ENCODE data around the gene SLC26A1. TPM values are rescaled to one million over a fixed set of nuclear protein-coding genes. Genes with fewer than 3 reads are reported as not detected.

The SLC26A1 gene
- total RNA-seq, 1 experiment from 2014 or later = 1.3 TPM

- no peak for DNase-seq
- Histone ChIP-seq H3K9me3 (ENCODE audit: insufficient read depth, low read depth) (no peaks in the 10 kb centered on the region), H3K4me3 (no peak overlapping the region), H3K4me1 (replicated peaks; ENCODE audit: insufficient read depth) (peaks cover 14% of the 10 kb centered on the region), H3K4me2 (no peak overlapping the region), H4K20me1 (ENCODE audit: insufficient read depth) (peaks cover 20% of the 10 kb centered on the region), H3K79me2 (ENCODE audit: low read depth) (peaks cover 6% of the 10 kb centered on the region; the same call in 1 of the 2 replicates), H3K27ac (no peak overlapping the region), H3K9me2 (ENCODE audit: insufficient read depth) (no peaks in the 10 kb centered on the region), H3K36me3 (ENCODE audit: low read depth) (no peaks in the 10 kb centered on the region), H2AFZ (no peak overlapping the region), H3K27me3 (ENCODE audit: insufficient read depth, low read depth) (no peaks in the 10 kb centered on the region), H3F3A (ENCODE audit: insufficient read depth, low read depth) (peaks cover 4% of the 10 kb centered on the region; the same call in 1 of the 2 replicates)
- CTCF ChIA-PET = no interaction called here
- TF ChIP-seq EZH2 (IDR thresholded peaks at IDR 0.05; ENCODE audit: low read depth) = no peak
- TF ChIP-seq CTCF (conservative IDR thresholded peaks at IDR 0.05) = no peak
- POLR2A ChIA-PET (ENCODE audit: unreplicated experiment) = no interaction called here
- intact Hi-C loops (cut with micrococcal nuclease; ENCODE audit: unreplicated experiment) = no loop called here
- no TSS peak for BruUV-seq (replicated peaks)
These were observed 24.4 kb downstream of the SLC26A1 start for GRCh38 chr4:968621-969394.

- intact Hi-C loops (cut with micrococcal nuclease; ENCODE audit: unreplicated experiment) = no loop called here
- H3K27ac ChIP-seq = no peak overlapping the region
- H3K9me3 ChIP-seq (ENCODE audit: insufficient read depth, low read depth) = no peaks in the 10 kb centered on the region
- TF ChIP-seq EZH2 (IDR thresholded peaks at IDR 0.05; ENCODE audit: low read depth) = no peak
- TF ChIP-seq CTCF (conservative IDR thresholded peaks at IDR 0.05) = no peak
- BruUV-seq (replicated peaks) = no TSS peak
- H3K4me3 ChIP-seq = no peak overlapping the region
- H4K20me1 ChIP-seq (ENCODE audit: insufficient read depth) = peaks cover 20% of the 10 kb centered on the region
- no peak overlapping the region for H3K4me2 ChIP-seq
- no peak for DNase-seq
- H3K79me2 ChIP-seq (ENCODE audit: low read depth) = peaks cover 6% of the 10 kb centered on the region; the same call in 1 of the 2 replicates
- peaks cover 14% of the 10 kb centered on the region for H3K4me1 ChIP-seq (replicated peaks; ENCODE audit: insufficient read depth)
- POLR2A ChIA-PET (ENCODE audit: unreplicated experiment) = no interaction called here
- CTCF ChIA-PET = no interaction called here
- H3K36me3 ChIP-seq (ENCODE audit: low read depth) = no peaks in the 10 kb centered on the region
- no peaks in the 10 kb centered on the region for H3K27me3 ChIP-seq (ENCODE audit: insufficient read depth, low read depth)
- no peak overlapping the region for H2AFZ ChIP-seq
- H3F3A ChIP-seq (ENCODE audit: insufficient read depth, low read depth) = peaks cover 4% of the 10 kb centered on the region; the same call in 1 of the 2 replicates
- no peaks in the 10 kb centered on the region for H3K9me2 ChIP-seq (ENCODE audit: insufficient read depth)
These were observed 25.0 kb downstream of the SLC26A1 start for GRCh38 chr4:968221-968620.

- Histone ChIP-seq H2AFZ (no peak overlapping the region), H3F3A (ENCODE audit: insufficient read depth, low read depth) (peaks cover 4% of the 10 kb centered on the region; the same call in 1 of the 2 replicates), H3K79me2 (ENCODE audit: low read depth) (peaks cover 5% of the 10 kb centered on the region; the same call in 1 of the 2 replicates), H3K9me3 (ENCODE audit: insufficient read depth, low read depth) (no peaks in the 10 kb centered on the region), H3K27ac (no peak overlapping the region), H3K9me2 (ENCODE audit: insufficient read depth) (no peaks in the 10 kb centered on the region), H3K4me1 (replicated peaks; ENCODE audit: insufficient read depth) (peaks cover 12% of the 10 kb centered on the region), H3K4me2 (no peak overlapping the region), H3K27me3 (ENCODE audit: insufficient read depth, low read depth) (no peaks in the 10 kb centered on the region), H3K4me3 (no peak overlapping the region), H3K36me3 (ENCODE audit: low read depth) (no peaks in the 10 kb centered on the region), H4K20me1 (ENCODE audit: insufficient read depth) (peaks cover 20% of the 10 kb centered on the region)
- POLR2A ChIA-PET (ENCODE audit: unreplicated experiment) = no interaction called here
- DNase-seq = no peak
- no TSS peak for BruUV-seq (replicated peaks)
- CTCF ChIA-PET = interaction anchor here (0.6 kb wide), 1 partner anchor 11 kb away, joined by 17 read pairs; no protein-coding TSS in a partner anchor
- intact Hi-C loops (cut with micrococcal nuclease; ENCODE audit: unreplicated experiment) = no loop called here
- TF ChIP-seq EZH2 (IDR thresholded peaks at IDR 0.05; ENCODE audit: low read depth) = no peak
These were observed 25.8 kb downstream of the SLC26A1 start for GRCh38 chr4:967113-968104.
